Measurements from ENCODE around the gene INSYN2B. TPM values are rescaled to one million over a fixed set of nuclear protein-coding genes. Genes with fewer than 3 reads are reported as not detected.

Gene INSYN2B
- total RNA-seq, 1 donor from 2014 or later, result 0.26 TPM

- TF ChIP-seq EZH2phosphoT487 (IDR thresholded peaks at IDR 0.05) (no peak), CTCF (IDR thresholded peaks at IDR 0.05) (no peak), EZH2 (IDR thresholded peaks at IDR 0.05) (no peak)
- Histone ChIP-seq H4K20me1 (ENCODE audit: low read depth) (no peaks in the 10 kb centered on the region), H3K4me2 (no peak overlapping the region), H3K9ac (no peak overlapping the region), H2AFZ (replicated peaks) (no peak overlapping the region), H3K9me3 (ENCODE audit: low read depth) (no peaks in the 10 kb centered on the region), H3K4me3 (no peak overlapping the region), H3K27ac (no peak overlapping the region), H3K36me3 (no peaks in the 10 kb centered on the region), H3F3A (ENCODE audit: low read depth) (no peaks in the 10 kb centered on the region), H3K79me2 (ENCODE audit: low read depth) (no peaks in the 10 kb centered on the region), H3K27me3 (no peaks in the 10 kb centered on the region), H3K4me1 (no peaks in the 10 kb centered on the region)
- Mint-ChIP-seq H3K27ac (no peak overlapping the region), H3K4me3 (no peak overlapping the region), H3K36me3 (no peaks in the 10 kb centered on the region), H3K9me3 (no peaks in the 10 kb centered on the region), H3K4me1 (peaks cover 2% of the 10 kb centered on the region), H3K27me3 (ENCODE audit: insufficient read depth, low read depth) (peaks cover 5% of the 10 kb centered on the region)
- peak; percentile 27 for DNase-seq (ENCODE audit: low spot score)
Measured at GRCh38 chr5:170006021-170006420, 25.7 kb upstream of the INSYN2B start.

GRCh38 chr5:170000155-170000554 is 19.9 kb upstream of the INSYN2B start:
- Histone ChIP-seq H3K9ac (no peak overlapping the region), H3F3A (ENCODE audit: low read depth) (no peaks in the 10 kb centered on the region), H2AFZ (replicated peaks) (no peak overlapping the region), H3K4me2 (no peak overlapping the region), H4K20me1 (ENCODE audit: low read depth) (no peaks in the 10 kb centered on the region), H3K27me3 (no peaks in the 10 kb centered on the region), H3K36me3 (no peaks in the 10 kb centered on the region), H3K9me3 (ENCODE audit: low read depth) (no peaks in the 10 kb centered on the region), H3K4me1 (no peaks in the 10 kb centered on the region), H3K27ac (no peak overlapping the region), H3K4me3 (no peak overlapping the region), H3K79me2 (ENCODE audit: low read depth) (no peaks in the 10 kb centered on the region)
- Mint-ChIP-seq H3K4me3 (no peak overlapping the region), H3K9me3 (no peaks in the 10 kb centered on the region), H3K27ac (no peak overlapping the region), H3K27me3 (ENCODE audit: insufficient read depth, low read depth) (peaks cover 5% of the 10 kb centered on the region), H3K36me3 (no peaks in the 10 kb centered on the region), H3K4me1 (peaks cover 4% of the 10 kb centered on the region)
- no peak for DNase-seq (ENCODE audit: low spot score)
- no peak for TF ChIP-seq EZH2phosphoT487 (IDR thresholded peaks at IDR 0.05)
- TF ChIP-seq CTCF (IDR thresholded peaks at IDR 0.05), result no peak
- no peak for TF ChIP-seq EZH2 (IDR thresholded peaks at IDR 0.05)

GRCh38 chr5:169999621-170000020 is 19.3 kb upstream of the INSYN2B start:
- no peaks in the 10 kb centered on the region for H3F3A ChIP-seq (ENCODE audit: low read depth)
- no peak overlapping the region for H2AFZ ChIP-seq (replicated peaks)
- Mint-ChIP-seq H3K27ac (no peak overlapping the region), H3K4me1 (peaks cover 4% of the 10 kb centered on the region), H3K9me3 (no peaks in the 10 kb centered on the region), H3K27me3 (ENCODE audit: insufficient read depth, low read depth) (peaks cover 5% of the 10 kb centered on the region), H3K4me3 (no peak overlapping the region), H3K36me3 (no peaks in the 10 kb centered on the region)
- no peaks in the 10 kb centered on the region for H3K79me2 ChIP-seq (ENCODE audit: low read depth)
- no peaks in the 10 kb centered on the region for H3K9me3 ChIP-seq (ENCODE audit: low read depth)
- no peaks in the 10 kb centered on the region for H3K36me3 ChIP-seq
- H3K27ac ChIP-seq, result no peak overlapping the region
- DNase-seq (ENCODE audit: low spot score), result no peak
- H3K4me3 ChIP-seq, result no peak overlapping the region
- H3K4me2 ChIP-seq, result no peak overlapping the region
- no peak overlapping the region for H3K9ac ChIP-seq
- TF ChIP-seq EZH2phosphoT487 (IDR thresholded peaks at IDR 0.05), result no peak
- TF ChIP-seq EZH2 (IDR thresholded peaks at IDR 0.05), result no peak
- TF ChIP-seq CTCF (IDR thresholded peaks at IDR 0.05), result no peak
- H3K27me3 ChIP-seq, result no peaks in the 10 kb centered on the region
- H4K20me1 ChIP-seq (ENCODE audit: low read depth), result no peaks in the 10 kb centered on the region
- no peaks in the 10 kb centered on the region for H3K4me1 ChIP-seq

All from neural progenitor cell (in vitro differentiated cells).